A673 (cell line): ENCODE measurements around the gene HNMT.

ENCODE experiments used
- CTCF ChIP-seq: fragments of 300-800, 200-600 bp; sonication (generic); conservative IDR thresholded peaks from 2 replicates; pipeline ENCODE4 v1.5.1; 2017; ENCODE audit warnings: low read depth, mild to moderate bottlenecking, antibody characterized with exemption, low read length, moderate library complexity, mixed read lengths
- EZH2 ChIP-seq: fragments of 200-600 bp; sonication (generic); IDR thresholded peaks from 2 replicates; pipeline ENCODE4 v1.6.1; 2017; ENCODE audit warnings: borderline replicate concordance, low read depth, mild to moderate bottlenecking, mixed read lengths, antibody characterized with exemption, low read length; ENCODE audit not compliant: poor library complexity, severe bottlenecking

DNA sequence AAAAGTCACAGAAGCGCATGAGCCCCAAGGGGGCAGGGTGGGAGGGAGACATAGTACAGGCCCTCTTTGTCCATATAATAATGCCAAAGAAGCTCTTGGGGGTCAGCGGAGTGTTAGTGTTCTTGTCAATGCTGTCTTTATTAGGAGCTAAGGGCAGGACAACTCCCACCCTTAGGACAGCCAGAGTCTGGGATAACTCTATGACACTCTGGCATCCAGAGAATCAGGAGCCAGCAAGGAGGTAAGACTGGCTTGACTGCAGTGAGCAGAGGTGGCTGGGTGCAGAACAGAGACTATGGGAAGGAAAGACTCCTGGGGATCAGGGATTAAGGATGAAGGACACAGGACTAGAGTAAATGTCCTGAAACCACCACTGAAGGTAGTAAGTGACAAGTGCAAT is 19.0 kb upstream of the HNMT start:
- no peak for TF ChIP-seq CTCF
- TF ChIP-seq EZH2: no peak
